ENCODE results near the gene DPYSL5. TPM values are rescaled to one million over a fixed set of nuclear protein-coding genes. Genes with fewer than 3 reads are reported as not detected.

DPYSL5 gene
- total and polyA plus RNA-seq, 2 of the 13 experiments (the other 11 are each of a cell fraction or from before 2014, with no cell fraction given) = 0.15 TPM; not detected in 1

- no peaks in the 10 kb centered on the region for H3K36me3 ChIP-seq (replicated peaks in 1 of 2; ENCODE audit: control insufficient read depth in 1 of 2, insufficient read depth in 2 of 2, low read length in 2 of 2)
- TF ChIP-seq CHCHD3 (CRISPR knock-in tag; IDR thresholded peaks at IDR 0.05) (0 out of 2 replicates have a peak, but pooled peaks have one; percentile 20), NR0B2 (CRISPR knock-in tag; IDR thresholded peaks at IDR 0.05) (no peak)
- BruUV-seq (replicated peaks) = no TSS peak
- no peak overlapping the region for H3K9ac ChIP-seq (ENCODE audit: insufficient read depth, low read depth, low read length)
- H3K79me2 ChIP-seq (ENCODE audit: insufficient read depth, low read length) = no peaks in the 10 kb centered on the region
- no peaks in the 10 kb centered on the region for H3K9me3 ChIP-seq (ENCODE audit: low read length)
- H2AFZ ChIP-seq (ENCODE audit: low read length) = no peak overlapping the region
- WGBS (ENCODE audit: low lambda C conversion rate) = 72% methylated on average over 10 of the region's 10 CpGs
- no peak overlapping the region for H3K4me3 ChIP-seq (replicated peaks in 1 of 3; ENCODE audit: insufficient read depth in 1 of 3, low read depth in 2 of 3, low read length in 3 of 3)
- DNase-seq (ENCODE audit: low spot score) (no peak), ATAC-seq (peak; percentile 31), FAIRE-seq (no peak)
- POLR2A ChIA-PET = no interaction called here
- CTCF ChIA-PET (ENCODE audit: low intra/inter-chr PET ratio, low total read pairs) = no interaction called here
- in situ Hi-C loops (cut with HindIII; ENCODE audit: extremely low pct_ligation_motif_present, low pct_unique_long_range_greater_than_20kb) = no loop called here
- H3K27me3 ChIP-seq (ENCODE audit: control insufficient read depth in 1 of 2, insufficient read depth in 2 of 2, low read length in 2 of 2) = peaks cover 9 to 35% of the 10 kb centered on the region in 2 experiments; a peak in 3 of 5 replicates
- intact Hi-C loops (cut with micrococcal nuclease; ENCODE audit: unreplicated experiment) = no loop called here
- H4K20me1 ChIP-seq (ENCODE audit: insufficient read depth, low read length) = no peaks in the 10 kb centered on the region
- H3K27ac ChIP-seq (ENCODE audit: extremely low read length, insufficient read depth, low read length) = no peak overlapping the region
- peaks cover 23% of the 10 kb centered on the region for H3K4me1 ChIP-seq (ENCODE audit: insufficient read depth, low read length)
- no peak overlapping the region for H3K4me2 ChIP-seq (ENCODE audit: low read depth, low read length)
Measured at GRCh38 chr2:26934335-26934724, 86.4 kb downstream of the DPYSL5 start.

- no peak for TF ChIP-seq ETV6 (CRISPR knock-in tag; conservative IDR thresholded peaks at IDR 0.05)
- TF ChIP-seq YY1 (IDR thresholded peaks at IDR 0.05; ENCODE audit: insufficient read depth, insufficient replicate concordance, low read depth, low read length) = no peak
- no peak for TF ChIP-seq FOXP1 (IDR thresholded peaks at IDR 0.05)
- TF ChIP-seq FOXP1 (CRISPR knock-in tag; IDR thresholded peaks at IDR 0.05) = no peak
- no peak for TF ChIP-seq RELA (CRISPR knock-in tag; IDR thresholded peaks at IDR 0.05)
- TF ChIP-seq THAP9 (CRISPR knock-in tag; IDR thresholded peaks at IDR 0.05; ENCODE audit: borderline replicate concordance) = no peak
- no peak for TF ChIP-seq TBX3 (IDR thresholded peaks at IDR 0.05; ENCODE audit: borderline replicate concordance)
- TF ChIP-seq ZNF230 (CRISPR knock-in tag; IDR thresholded peaks at IDR 0.05) = no peak
- TF ChIP-seq ZNF552 (CRISPR knock-in tag; IDR thresholded peaks at IDR 0.05; ENCODE audit: borderline replicate concordance) = no peak
- TF ChIP-seq EEA1 (CRISPR knock-in tag; IDR thresholded peaks at IDR 0.05; ENCODE audit: borderline replicate concordance) = no peak
- no peak for TF ChIP-seq SOX6 (IDR thresholded peaks at IDR 0.05)
- TF ChIP-seq SOX6 (CRISPR knock-in tag; IDR thresholded peaks at IDR 0.05) = no peak
- TF ChIP-seq GATA4 (IDR thresholded peaks at IDR 0.05; ENCODE audit: borderline replicate concordance, low read depth) = no peak
- no peaks in the 10 kb centered on the region for H3K79me2 ChIP-seq (ENCODE audit: insufficient read depth, low read length)
- no peak overlapping the region for H3K9ac ChIP-seq (ENCODE audit: insufficient read depth, low read depth, low read length)
- FAIRE-seq = no peak
- ChIA-PET POLR2A (no interaction called here), CTCF (ENCODE audit: low intra/inter-chr PET ratio, low total read pairs) (no interaction called here)
- ATAC-seq = no peak
- no peak for DNase-seq (ENCODE audit: low spot score)
- no peak overlapping the region for H2AFZ ChIP-seq (ENCODE audit: low read length)
- H3K4me3 ChIP-seq (replicated peaks in 1 of 3; ENCODE audit: insufficient read depth in 1 of 3, low read depth in 2 of 3, low read length in 3 of 3) = no peak overlapping the region
- peaks cover 17% of the 10 kb centered on the region for H3K4me1 ChIP-seq (ENCODE audit: insufficient read depth, low read length)
- H4K20me1 ChIP-seq (ENCODE audit: insufficient read depth, low read length) = no peaks in the 10 kb centered on the region
- peaks cover 9 to 42% of the 10 kb centered on the region in 2 experiments; a peak in 3 of 5 replicates for H3K27me3 ChIP-seq (ENCODE audit: control insufficient read depth in 1 of 2, insufficient read depth in 2 of 2, low read length in 2 of 2)
- H3K36me3 ChIP-seq (replicated peaks in 1 of 2; ENCODE audit: control insufficient read depth in 1 of 2, insufficient read depth in 2 of 2, low read length in 2 of 2) = no peaks in the 10 kb centered on the region
- H3K9me3 ChIP-seq (ENCODE audit: low read length) = no peaks in the 10 kb centered on the region
- in situ Hi-C loops (cut with HindIII; ENCODE audit: extremely low pct_ligation_motif_present, low pct_unique_long_range_greater_than_20kb) = no loop called here
- H3K4me2 ChIP-seq (ENCODE audit: low read depth, low read length) = no peak overlapping the region
- no TSS peak for BruUV-seq (replicated peaks)
- intact Hi-C loops (cut with micrococcal nuclease; ENCODE audit: unreplicated experiment) = no loop called here
- no peak overlapping the region for H3K27ac ChIP-seq (ENCODE audit: extremely low read length, insufficient read depth, low read length)
- WGBS (ENCODE audit: low lambda C conversion rate) = 11% methylated on average over 3 of the region's 3 CpGs
Measured at GRCh38 chr2:26934985-26935384, 87.1 kb downstream of the DPYSL5 start.

All from HepG2 (cell line).